Stimulated activated CD8-positive, alpha-beta memory T cell treated with anti-CD3 and anti-CD28 coated beads, Interleukin-7, amount 100 ng/mL, for 1 hour (primary cell): ENCODE data around the gene USH2A.
"Not testable (repeated sequence)": the region's sequence is repeated elsewhere in the genome, so short reads cannot be mapped to it uniquely, and the experiment has no call there.

ENCODE experiments used
- DNase-seq, 2 donors: peaks; one replicate each; pipeline ENCODE4 v3.0.0-alpha.2; 2020; ENCODE audit warnings: low read depth in 2 of 2

USH2A gene

DNA sequence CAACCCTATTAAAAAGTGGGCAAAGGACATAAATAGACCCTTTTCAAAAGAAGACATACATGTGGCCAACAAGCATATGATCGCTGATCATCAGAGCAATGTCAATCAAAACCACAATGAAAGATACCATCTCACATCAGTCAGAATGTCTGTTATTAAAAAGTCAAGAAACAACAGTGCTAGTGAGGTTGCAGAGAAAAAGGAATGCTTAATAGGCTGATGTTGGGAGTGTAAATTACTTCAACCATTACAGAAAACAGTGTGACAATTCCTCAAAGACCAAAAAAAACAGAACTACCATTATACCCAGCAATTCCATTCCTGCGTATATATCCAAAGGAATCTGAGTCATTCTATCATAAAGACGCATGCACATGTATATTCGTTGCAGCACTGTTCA lies 13.2 kb downstream of the USH2A start:
- DNase-seq, result no peak

DNA sequence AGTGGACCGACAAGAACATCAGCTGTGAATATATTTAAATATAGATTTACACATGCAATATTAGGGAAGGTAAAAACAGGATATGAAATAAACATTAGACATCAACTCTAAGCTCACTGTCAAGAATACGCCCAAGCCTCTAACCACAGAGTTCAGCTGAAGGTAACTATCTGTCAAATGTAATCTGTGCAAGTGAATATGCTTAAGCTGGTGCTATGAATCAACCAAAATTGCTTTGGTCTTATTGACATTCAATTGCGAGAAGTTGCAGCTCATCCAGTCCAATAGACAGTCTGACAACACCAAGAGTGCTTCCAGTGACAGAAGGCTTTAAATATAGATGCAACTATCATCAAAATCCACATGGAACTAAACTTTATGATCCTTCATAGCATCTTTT lies 32.3 kb downstream of the USH2A start:
- no peak for DNase-seq

DNA sequence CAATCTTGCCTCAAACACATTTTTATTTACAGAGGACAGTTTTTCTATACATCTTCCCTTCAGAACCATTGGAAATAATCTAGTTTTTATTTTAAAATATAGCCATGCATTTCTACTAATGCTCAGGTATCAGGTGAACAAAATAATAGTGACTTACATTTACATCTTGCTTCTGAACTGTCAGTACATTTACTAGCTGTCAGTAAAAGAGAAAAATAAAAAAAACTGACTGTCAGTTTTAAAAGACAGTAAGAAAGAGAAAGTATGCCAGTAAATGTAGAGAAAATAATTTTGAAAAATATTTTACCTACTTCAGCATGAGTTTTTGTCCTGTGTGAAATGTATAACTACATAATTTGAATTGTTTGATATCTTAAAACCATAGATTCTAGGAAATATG lies 33.5 kb downstream of the USH2A start:
- DNase-seq, result no peak

GRCh38 chr1:216388558-216388957 lies 34.7 kb downstream of the USH2A start:
- DNase-seq, result no peak

- DNase-seq, result no peak
Observed at GRCh38 chr1:216387782-216388181, 35.5 kb downstream of the USH2A start.

DNA sequence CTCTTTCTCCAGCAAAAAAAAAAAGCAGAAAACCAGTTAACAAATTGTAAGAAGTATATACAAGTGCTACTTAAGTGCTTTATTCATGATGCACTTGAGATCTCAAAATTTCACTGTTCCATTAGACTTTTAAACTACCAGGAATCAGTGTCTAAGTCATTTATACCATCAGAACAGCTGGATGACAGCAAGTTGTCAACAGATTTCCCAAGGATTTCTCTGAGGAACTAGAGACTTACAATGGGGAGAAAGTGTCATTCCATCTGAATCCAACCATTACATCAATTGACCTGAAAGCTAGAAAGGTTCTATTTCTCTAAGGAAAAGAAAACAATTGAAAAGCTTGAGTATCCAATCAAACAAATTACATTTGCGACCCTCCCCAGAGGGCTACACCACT lies 43.8 kb downstream of the USH2A start:
- no peak for DNase-seq

- DNase-seq, result no peak
Observed at GRCh38 chr1:216368249-216368648, 55.0 kb downstream of the USH2A start.

GRCh38 chr1:216366979-216367378 lies 56.3 kb downstream of the USH2A start:
- DNase-seq, result no peak

DNA sequence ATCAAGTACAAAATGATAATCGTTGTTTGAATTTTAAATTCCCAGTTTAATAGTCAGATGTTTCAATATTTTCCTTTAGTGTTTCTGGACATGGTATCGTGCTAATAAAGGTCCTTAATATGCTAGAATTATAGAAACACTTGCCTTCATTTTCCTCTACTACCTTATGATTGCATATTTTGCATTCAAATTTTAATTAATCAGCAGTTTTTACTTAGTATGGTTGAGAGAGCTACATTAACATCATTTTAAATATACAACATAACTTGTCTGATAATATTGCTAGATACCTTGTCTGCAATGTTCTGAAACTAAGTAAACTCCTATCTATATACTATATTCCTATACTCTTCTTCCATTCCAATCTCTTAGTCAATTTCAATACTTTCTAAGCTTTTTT lies 66.3 kb downstream of the USH2A start:
- DNase-seq, result no peak

DNA sequence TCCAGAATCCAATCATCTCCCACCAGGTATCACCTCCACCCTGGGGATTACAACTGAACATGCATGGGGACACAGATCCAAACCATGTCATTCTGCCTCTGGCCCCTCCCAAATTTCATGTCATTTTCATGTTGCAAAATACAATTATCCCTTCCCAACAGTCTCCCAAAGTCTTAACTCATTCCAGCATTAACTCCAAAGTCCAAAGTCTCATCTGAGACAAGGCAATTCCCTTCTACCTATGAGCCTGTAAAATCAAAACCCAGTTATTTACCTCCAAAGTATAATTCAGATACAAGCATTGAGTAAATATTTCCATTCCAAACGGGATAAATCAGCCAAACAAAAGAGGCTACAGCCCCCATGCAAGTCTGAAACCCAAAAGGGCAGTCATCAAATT lies 73.1 kb downstream of the USH2A start:
- DNase-seq, result no peak

GRCh38 chr1:216346526-216346925 lies 76.7 kb downstream of the USH2A start:
- DNase-seq, result no peak

DNA sequence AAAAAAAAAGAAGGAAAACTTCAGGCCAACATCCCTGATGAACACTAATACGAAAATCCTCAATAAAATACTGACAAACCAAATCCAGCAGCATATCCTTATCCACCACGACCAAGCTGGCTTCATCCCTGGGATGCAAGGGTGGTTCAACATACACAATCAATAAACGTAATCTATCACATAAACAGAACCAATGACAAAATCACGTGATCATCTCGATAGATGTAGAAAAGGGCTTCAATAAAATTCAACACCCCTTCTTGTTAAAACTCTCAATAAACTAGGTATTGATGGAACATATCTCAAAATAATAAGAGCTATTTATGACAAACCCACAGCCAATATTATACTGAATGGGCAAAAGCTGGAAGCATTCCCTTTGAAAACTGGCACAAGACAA lies 82.7 kb downstream of the USH2A start:
- not testable (repeated sequence) for DNase-seq

GRCh38 chr1:216332462-216332861 lies 90.8 kb downstream of the USH2A start:
- DNase-seq, result no peak

- no peak for DNase-seq
Observed at GRCh38 chr1:216332003-216332402, 91.2 kb downstream of the USH2A start.

DNA sequence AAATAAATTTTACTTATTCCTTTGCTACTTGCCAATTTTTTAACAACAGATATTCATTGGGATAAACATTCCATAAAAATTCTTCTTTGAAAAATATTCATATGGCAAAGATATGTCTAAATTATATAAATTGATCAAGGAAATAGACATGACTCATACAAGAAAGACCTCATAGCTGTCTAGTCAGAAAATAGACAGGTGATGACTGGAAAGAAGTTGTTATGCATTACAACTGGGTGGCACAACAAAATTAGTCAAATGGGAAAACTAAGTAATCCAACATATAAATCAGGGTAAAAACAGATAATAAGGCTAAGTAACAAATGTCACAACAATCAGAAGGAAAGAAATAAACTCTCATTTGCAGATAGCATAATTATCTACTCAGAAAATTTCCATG lies 92.0 kb downstream of the USH2A start:
- no peak for DNase-seq

GRCh38 chr1:216330262-216330661 lies 93.0 kb downstream of the USH2A start:
- DNase-seq, result no peak

- no peak for DNase-seq
Observed at GRCh38 chr1:216325946-216326345, 97.3 kb downstream of the USH2A start.

GRCh38 chr1:216325336-216325735 lies 97.9 kb downstream of the USH2A start:
- DNase-seq, result no peak

- DNase-seq, result no peak
Observed at GRCh38 chr1:216323344-216323743, 99.9 kb downstream of the USH2A start.

DNA sequence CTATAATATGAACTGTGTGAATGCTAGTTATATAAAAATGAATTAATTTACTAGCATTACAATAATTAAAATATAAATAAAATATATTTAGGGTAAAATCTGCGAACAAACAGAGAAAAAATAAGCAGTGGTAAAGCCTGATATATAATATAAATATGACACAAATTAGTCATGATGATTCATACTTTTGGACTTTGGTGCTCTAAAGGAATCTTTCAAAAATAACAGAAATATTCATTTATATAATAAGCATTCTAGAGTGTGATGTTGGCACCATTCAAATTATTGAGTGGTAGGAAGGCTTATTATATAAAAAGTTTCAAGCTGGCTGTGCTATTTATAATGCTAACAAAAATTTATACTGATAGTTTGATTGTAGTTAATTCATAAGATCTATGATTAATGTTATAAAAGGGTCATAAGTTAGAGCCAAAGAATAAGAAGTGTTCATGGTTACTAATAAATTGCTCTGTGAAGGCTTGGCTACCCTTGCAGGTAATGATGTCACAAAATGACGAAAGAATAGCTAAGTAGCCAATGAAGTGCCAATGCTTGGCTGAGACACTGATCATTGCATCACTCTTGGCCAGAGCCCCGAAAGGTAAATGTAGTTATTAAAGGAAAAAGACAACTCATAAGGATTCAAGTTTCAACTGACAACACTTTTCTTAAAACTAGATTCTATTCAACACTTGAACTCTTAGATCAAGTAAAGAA lies 108.7 kb downstream of the USH2A start:
- no peak for DNase-seq

DNA sequence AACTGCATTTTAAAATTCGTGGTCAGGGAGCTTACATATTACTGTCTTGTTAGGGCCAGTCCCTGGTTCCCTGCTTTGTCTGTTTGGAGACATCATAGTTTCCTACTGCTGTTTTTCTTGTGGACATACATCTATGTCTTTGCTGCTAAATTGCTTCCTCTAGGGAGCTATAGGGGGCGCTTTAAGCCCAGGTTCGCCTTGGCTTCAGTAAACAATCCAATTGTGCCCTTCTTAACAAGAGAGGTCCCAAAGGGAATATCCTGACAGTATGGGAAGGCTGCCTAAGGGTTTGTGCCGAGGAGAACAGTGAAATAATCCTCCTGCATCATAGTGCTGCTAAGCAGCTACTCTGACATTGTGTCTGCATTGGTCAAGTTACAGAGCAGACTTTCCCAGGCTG lies 112.5 kb downstream of the USH2A start:
- DNase-seq, result no peak

DNA sequence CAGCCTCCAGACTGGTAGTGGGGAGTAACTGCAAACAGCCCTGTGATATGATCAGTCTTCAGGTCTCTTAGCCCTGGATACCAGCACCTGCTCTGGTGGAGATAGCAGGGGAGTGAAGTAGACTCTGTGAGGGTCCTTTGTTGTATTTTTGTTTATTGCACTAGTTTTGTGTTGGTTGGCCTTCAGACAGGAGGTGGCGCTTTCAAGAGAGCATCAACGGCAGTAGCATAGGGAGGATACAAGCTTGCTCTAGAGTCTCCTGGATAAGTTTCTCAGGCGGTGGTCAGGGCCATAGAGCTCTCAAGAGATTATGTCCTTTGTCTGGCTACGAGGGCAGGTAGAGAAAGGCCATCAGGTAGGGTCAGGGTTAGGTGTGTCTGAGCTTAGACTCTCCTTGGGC lies 116.4 kb downstream of the USH2A start:
- no peak for DNase-seq

DNA sequence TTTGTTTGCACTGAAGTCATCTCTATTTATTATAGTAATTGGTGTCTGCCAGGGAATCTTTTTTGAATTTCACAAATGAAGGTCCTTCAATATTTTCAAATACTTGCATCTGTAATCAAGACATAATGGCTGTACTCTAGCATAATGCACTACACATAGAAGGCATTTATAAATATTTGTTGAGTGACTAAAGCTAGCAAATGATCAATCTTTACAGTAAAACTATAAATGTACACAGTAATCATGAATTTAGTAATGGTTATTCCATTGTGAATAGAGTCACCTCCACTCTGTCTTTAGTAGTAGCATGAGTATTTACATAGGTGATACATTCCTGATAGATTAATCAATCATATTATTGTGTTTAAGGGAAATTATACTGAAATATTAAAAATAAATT lies 119.6 kb downstream of the USH2A start:
- DNase-seq, result no peak

GRCh38 chr1:216293683-216294082 lies 129.6 kb downstream of the USH2A start:
- no peak for DNase-seq
